HepG2 (cell line): Measurements from ENCODE around the gene ZNF160. TPM values are rescaled to one million over a fixed set of nuclear protein-coding genes. Genes with fewer than 3 reads are reported as not detected.

Experiments
- DZIP1 ChIP-seq: sonication (generic); formaldehyde crosslinking; IDR thresholded peaks from 2 replicates; pipeline ENCODE4 v1.5.0; 2020; ENCODE audit warnings: mild to moderate bottlenecking, missing genetic modification reagents
- GTF2F1 ChIP-seq: fragments of 150-350 bp; IDR thresholded peaks from 2 replicates; pipeline ENCODE4 v1.6.1; 2014; ENCODE audit warnings: low read length
- KLF12 ChIP-seq: sonication (generic); formaldehyde crosslinking; IDR thresholded peaks from 2 replicates; pipeline ENCODE4 v1.4.0; 2020; ENCODE audit warnings: missing genetic modification reagents, borderline replicate concordance
- MTERF4 ChIP-seq: sonication (generic); formaldehyde crosslinking; IDR thresholded peaks from 2 replicates; pipeline ENCODE4 v1.8.0; 2023; ENCODE audit warnings: mild to moderate bottlenecking, missing genetic modification reagents
- PAX8 ChIP-seq: sonication (generic); formaldehyde crosslinking; IDR thresholded peaks from 2 replicates; pipeline ENCODE4 v1.8.0; 2022; ENCODE audit warnings: mild to moderate bottlenecking, missing genetic modification reagents, borderline replicate concordance
- POLR2G ChIP-seq: fragments of 200-400 bp; formaldehyde crosslinking; IDR thresholded peaks from 2 replicates; pipeline ENCODE4 v1.6.1; 2018; ENCODE audit warnings: mild to moderate bottlenecking, low read depth, low read length, moderate library complexity
- SRY ChIP-seq: sonication (generic); formaldehyde crosslinking; IDR thresholded peaks from 2 replicates; pipeline ENCODE4 v1.8.0; 2022; ENCODE audit warnings: mild to moderate bottlenecking, missing genetic modification reagents
- TP53 ChIP-seq: sonication (generic); formaldehyde crosslinking; conservative IDR thresholded peaks from 2 replicates; pipeline ENCODE4 v1.4.0; 2020; ENCODE audit warnings: missing genetic modification reagents
- ZNF180 ChIP-seq: sonication (generic); formaldehyde crosslinking; IDR thresholded peaks from 2 replicates; pipeline ENCODE4 v1.4.0; 2020; ENCODE audit warnings: low read depth, missing genetic modification reagents, borderline replicate concordance
- ZNF251 ChIP-seq: sonication (generic); formaldehyde crosslinking; IDR thresholded peaks from 2 replicates; pipeline ENCODE4 v1.9.0; 2021; ENCODE audit warnings: mild to moderate bottlenecking, missing genetic modification reagents
- ZNF281 ChIP-seq: sonication (generic); formaldehyde crosslinking; IDR thresholded peaks from 2 replicates; pipeline ENCODE4 v1.4.0; 2020; ENCODE audit warnings: missing genetic modification reagents, borderline replicate concordance
- ZNF333 ChIP-seq: sonication (generic); formaldehyde crosslinking; IDR thresholded peaks from 2 replicates; pipeline ENCODE4 v1.4.0; 2020; ENCODE audit warnings: mild to moderate bottlenecking, missing genetic modification reagents, borderline replicate concordance
- ZNF362 ChIP-seq: sonication (generic); formaldehyde crosslinking; IDR thresholded peaks from 2 replicates; pipeline ENCODE4 v1.4.0; 2020; ENCODE audit warnings: missing genetic modification reagents, mild to moderate bottlenecking, borderline replicate concordance
- ZNF567 ChIP-seq: sonication (generic); formaldehyde crosslinking; IDR thresholded peaks from 2 replicates; pipeline ENCODE4 v1.8.1; 2023; ENCODE audit warnings: mild to moderate bottlenecking, missing genetic modification reagents, borderline replicate concordance
- polyA plus RNA-seq, 8 experiments: library from polyadenylated mRNA; depleted of rRNA in 3 of 8; stranded (reverse) in 7 of 8; unstranded in 1 of 8; fragments of >200 nt; fragmentation: Illumina TruSeq in 4 of 8; extraction: Trizol in 4 of 8; gene quantifications; 2 replicates each; pipeline versions ENCODE4 v1.2.1 to v1.2.3, GENCODE V29; 2011 to 2016; ENCODE audit warnings: low read depth in 4 of 8, missing spikeins in 1 of 8, mixed read lengths in 1 of 8; ENCODE audit not compliant: insufficient read depth in 1 of 8
- total RNA-seq, 5 experiments: library from RNA; depleted of rRNA; stranded (reverse); fragments of >200 nt; fragmentation: Illumina TruSeq; extraction: Trizol; gene quantifications; 2 replicates each; pipeline ENCODE4 v1.2.3, GENCODE V29; 2016; ENCODE audit warnings: low read depth in 1 of 5
- TF ChIP-seq, protein P1 (sequence below): sonication (generic); formaldehyde crosslinking; IDR thresholded peaks from 2 replicates; pipeline ENCODE4 v1.5.1; 2020; ENCODE audit warnings: mild to moderate bottlenecking, missing genetic modification reagents
- TF ChIP-seq, protein P2 (sequence below): sonication (generic); formaldehyde crosslinking; IDR thresholded peaks from 2 replicates; pipeline ENCODE4 v1.5.0; 2020; ENCODE audit warnings: missing genetic modification reagents

The ZNF160 gene
- total and polyA plus RNA-seq, 2 of the 13 experiments (the other 11 are each of a cell fraction or from before 2014, with no cell fraction given), result 8.4 to 12.1 TPM

DNA sequence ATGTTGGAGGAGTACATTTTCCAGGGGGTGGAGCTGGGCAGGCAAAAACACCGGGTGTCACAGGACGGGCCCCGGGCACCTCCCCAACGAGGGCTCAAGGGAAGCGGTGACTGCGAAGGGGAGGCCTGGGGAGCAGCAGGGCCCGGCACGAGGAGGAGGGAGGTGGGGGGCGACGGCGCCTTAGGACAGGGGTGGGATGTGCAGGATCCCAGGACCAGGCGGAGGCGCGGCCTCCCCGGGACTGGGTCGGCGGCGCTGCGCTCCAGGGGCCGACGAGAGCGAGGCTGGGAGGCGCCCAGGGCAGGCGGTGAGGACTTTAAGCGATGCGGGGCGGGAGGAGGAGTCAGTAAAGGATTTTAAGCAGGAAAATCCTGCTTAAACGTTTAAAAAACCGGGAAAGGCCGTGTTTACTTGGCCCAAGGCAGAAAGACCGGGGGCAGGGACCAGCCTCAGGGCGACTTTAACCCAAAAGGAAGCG, 427 bp downstream of the ZNF160 start (continued):
- TF ChIP-seq ZNF362 (CRISPR knock-in tag) (no peak), GTF2F1 (no peak), ZNF180 (CRISPR knock-in tag) (no peak), POLR2G (0 out of 2 replicates have a peak, but pooled peaks have one; percentile 0), ZNF251 (no peak), ZNF567 (no peak), DZIP1 (CRISPR knock-in tag) (no peak), KLF12 (CRISPR knock-in tag) (no peak), ZNF333 (no peak), TP53 (CRISPR knock-in tag) (no peak), MTERF4 (CRISPR knock-in tag) (0 out of 2 replicates have a peak, but pooled peaks have one; percentile 31), ZNF281 (CRISPR knock-in tag) (no peak), SRY (peak; percentile 44; the same call in 1 of the 2 replicates), PAX8 (CRISPR knock-in tag) (no peak)
- TF ChIP-seq, protein P1, sequence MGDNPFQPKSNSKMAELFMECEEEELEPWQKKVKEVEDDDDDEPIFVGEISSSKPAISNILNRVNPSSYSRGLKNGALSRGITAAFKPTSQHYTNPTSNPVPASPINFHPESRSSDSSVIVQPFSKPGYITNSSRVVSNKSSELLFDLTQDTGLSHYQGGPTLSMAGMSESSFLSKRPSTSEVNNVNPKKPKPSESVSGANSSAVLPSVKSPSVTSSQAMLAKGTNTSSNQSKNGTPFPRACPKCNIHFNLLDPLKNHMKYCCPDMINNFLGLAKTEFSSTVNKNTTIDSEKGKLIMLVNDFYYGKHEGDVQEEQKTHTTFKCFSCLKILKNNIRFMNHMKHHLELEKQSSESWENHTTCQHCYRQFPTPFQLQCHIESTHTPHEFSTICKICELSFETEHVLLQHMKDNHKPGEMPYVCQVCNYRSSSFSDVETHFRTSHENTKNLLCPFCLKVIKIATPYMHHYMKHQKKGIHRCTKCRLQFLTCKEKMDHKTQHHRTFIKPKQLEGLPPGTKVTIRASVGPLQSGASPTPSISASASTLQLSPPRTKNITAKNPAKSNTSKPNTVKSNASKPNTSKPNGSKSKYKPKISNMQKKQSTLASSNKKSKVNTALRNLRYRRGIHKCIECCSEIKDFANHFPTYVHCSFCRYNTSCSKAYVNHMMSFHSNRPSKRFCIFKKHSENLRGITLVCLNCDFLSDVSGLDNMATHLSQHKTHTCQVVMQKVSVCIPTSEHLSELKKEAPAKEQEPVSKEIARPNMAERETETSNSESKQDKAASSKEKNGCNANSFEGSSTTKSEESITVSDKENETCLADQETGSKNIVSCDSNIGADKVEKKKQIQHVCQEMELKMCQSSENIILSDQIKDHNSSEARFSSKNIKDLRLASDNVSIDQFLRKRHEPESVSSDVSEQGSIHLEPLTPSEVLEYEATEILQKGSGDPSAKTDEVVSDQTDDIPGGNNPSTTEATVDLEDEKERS (CRISPR knock-in tag), result no peak
- TF ChIP-seq, protein P2, sequence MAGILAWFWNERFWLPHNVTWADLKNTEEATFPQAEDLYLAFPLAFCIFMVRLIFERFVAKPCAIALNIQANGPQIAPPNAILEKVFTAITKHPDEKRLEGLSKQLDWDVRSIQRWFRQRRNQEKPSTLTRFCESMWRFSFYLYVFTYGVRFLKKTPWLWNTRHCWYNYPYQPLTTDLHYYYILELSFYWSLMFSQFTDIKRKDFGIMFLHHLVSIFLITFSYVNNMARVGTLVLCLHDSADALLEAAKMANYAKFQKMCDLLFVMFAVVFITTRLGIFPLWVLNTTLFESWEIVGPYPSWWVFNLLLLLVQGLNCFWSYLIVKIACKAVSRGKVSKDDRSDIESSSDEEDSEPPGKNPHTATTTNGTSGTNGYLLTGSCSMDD (CRISPR knock-in tag), result no peak
